ENCODE data around the gene PLA2G4F.

DNA sequence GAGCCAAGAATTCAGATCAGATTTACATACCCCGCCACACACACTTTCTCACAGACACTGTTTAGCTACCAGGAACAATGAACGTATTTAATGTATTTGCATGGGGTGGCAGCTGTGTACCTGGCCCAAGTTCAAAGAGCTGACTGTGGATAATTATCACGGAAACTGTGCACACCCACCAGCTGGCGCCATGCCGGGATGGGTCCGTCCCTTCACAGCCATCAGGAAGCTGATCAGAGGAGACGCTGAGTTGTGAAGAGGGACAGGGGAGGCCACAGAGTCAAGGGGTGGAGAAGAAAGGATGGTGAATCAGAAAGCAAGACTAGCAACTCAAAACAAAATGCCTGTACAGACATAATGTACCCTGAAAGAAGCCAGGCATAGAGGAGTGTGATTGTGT lies 49.0 kb downstream of the PLA2G4F start:
- TF ChIP-seq, protein P1, sequence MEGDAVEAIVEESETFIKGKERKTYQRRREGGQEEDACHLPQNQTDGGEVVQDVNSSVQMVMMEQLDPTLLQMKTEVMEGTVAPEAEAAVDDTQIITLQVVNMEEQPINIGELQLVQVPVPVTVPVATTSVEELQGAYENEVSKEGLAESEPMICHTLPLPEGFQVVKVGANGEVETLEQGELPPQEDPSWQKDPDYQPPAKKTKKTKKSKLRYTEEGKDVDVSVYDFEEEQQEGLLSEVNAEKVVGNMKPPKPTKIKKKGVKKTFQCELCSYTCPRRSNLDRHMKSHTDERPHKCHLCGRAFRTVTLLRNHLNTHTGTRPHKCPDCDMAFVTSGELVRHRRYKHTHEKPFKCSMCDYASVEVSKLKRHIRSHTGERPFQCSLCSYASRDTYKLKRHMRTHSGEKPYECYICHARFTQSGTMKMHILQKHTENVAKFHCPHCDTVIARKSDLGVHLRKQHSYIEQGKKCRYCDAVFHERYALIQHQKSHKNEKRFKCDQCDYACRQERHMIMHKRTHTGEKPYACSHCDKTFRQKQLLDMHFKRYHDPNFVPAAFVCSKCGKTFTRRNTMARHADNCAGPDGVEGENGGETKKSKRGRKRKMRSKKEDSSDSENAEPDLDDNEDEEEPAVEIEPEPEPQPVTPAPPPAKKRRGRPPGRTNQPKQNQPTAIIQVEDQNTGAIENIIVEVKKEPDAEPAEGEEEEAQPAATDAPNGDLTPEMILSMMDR (conservative IDR thresholded peaks at IDR 0.05; ENCODE audit: low read length): no peak
- no peak for TF ChIP-seq EZH2phosphoT487 (IDR thresholded peaks at IDR 0.05; ENCODE audit: borderline replicate concordance, low read depth, low read length)

Data from OCI-LY7 (cell line).